Adrenal gland (tissue), 5 donors: ENCODE measurements around the gene RPS6KA5.

Experiments
- CTCF ChIP-seq, 6 experiments: fragments of 450-650 bp in 4 of 6; fragments of 200-600 bp in 2 of 6; sonication (generic) in 1 of 6; IDR thresholded peaks; 1 replicate in 5 of 6; 2 replicates in 1 of 6; pipeline versions ENCODE4 v1.5.1 to v1.8.0; 2016 to 2021; ENCODE audit warnings: antibody characterized with exemption in 6 of 6, mild to moderate bottlenecking in 2 of 6, moderate library complexity in 1 of 6
- POLR2A ChIP-seq, 2 donors: fragments of 450-650 bp; IDR thresholded peaks; one replicate each; pipeline ENCODE4 v1.6.1; 2017; ENCODE audit warnings: antibody characterized with exemption in 2 of 2, mild to moderate bottlenecking in 2 of 2, moderate library complexity in 1 of 2
- donor health status: DM: no; HTN: no; CAD: no.

- TF ChIP-seq CTCF (IDR thresholded peaks at IDR 0.05) = no peak
- no peak for TF ChIP-seq POLR2A (IDR thresholded peaks at IDR 0.05)
Measured at GRCh38 chr14:90890322-90891020, 170.0 kb downstream of the RPS6KA5 start.
